Measurements from ENCODE around the gene MLXIP. TPM values are rescaled to one million over a fixed set of nuclear protein-coding genes. Genes with fewer than 3 reads are reported as not detected.

The MLXIP gene
- total and polyA plus RNA-seq, 9 donors: 23.2 to 111 (median 83.8) TPM

DNA sequence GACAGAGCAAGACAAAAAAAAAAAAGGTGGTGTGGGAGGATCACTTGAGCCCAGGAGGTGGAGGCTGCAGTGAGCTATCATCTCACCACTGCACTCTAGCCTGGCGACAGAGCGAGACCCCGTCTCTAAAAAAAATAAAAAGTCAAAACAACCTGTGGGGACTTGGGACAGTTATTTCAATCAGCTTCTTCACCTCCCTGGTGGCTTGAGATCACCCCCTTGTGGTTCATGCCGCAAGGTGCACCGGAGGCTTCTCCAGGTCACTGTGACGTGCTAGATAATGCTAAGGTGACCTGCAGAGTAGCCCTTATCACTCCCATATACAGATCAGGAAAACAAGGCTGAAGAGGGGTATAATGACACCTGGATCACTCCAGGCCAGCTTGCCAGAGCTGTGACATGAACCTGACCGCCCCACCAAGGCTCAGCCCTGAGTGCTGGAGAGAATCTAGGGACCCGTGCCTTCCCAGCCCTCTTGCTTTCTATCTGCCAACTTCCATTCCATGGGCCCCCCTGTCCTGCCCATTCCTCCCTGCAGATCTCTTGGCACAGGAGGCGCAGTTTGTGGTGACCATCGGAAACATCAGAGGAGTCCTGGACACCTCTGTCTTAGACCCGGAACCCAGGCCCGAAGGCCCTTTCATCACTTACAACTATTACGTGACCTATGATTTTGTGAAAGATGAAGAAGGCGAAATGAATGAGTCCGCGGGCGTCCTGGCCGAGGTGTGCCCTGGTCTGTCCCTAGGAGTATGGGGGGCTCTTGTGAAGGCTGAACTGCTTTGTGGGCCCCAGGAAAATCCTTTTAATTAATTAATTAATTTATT, 112.5 kb downstream of the MLXIP start:
- Histone ChIP-seq H3K4me1 (ENCODE audit: insufficient read depth) (no peaks in the 10 kb centered on the region), H3K27me3 (no peaks in the 10 kb centered on the region), H3K9me3 (no peaks in the 10 kb centered on the region), H3K4me3 (no peak overlapping the region), H3K36me3 (no peaks in the 10 kb centered on the region), H3K27ac (no peak overlapping the region)
- WGBS, 3 donors: 68 to 72% (median 70%) methylated on average over 18 of the region's 18 CpGs
- no peak for TF ChIP-seq POLR2A (IDR thresholded peaks at IDR 0.05)
- TF ChIP-seq, protein P1, sequence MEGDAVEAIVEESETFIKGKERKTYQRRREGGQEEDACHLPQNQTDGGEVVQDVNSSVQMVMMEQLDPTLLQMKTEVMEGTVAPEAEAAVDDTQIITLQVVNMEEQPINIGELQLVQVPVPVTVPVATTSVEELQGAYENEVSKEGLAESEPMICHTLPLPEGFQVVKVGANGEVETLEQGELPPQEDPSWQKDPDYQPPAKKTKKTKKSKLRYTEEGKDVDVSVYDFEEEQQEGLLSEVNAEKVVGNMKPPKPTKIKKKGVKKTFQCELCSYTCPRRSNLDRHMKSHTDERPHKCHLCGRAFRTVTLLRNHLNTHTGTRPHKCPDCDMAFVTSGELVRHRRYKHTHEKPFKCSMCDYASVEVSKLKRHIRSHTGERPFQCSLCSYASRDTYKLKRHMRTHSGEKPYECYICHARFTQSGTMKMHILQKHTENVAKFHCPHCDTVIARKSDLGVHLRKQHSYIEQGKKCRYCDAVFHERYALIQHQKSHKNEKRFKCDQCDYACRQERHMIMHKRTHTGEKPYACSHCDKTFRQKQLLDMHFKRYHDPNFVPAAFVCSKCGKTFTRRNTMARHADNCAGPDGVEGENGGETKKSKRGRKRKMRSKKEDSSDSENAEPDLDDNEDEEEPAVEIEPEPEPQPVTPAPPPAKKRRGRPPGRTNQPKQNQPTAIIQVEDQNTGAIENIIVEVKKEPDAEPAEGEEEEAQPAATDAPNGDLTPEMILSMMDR (IDR thresholded peaks at IDR 0.05): no peak
- TF ChIP-seq EP300 (IDR thresholded peaks at IDR 0.05): no peak
- intact Hi-C loops (cut with DNase I): no loop called here
- peak in 1 of 5 donors; percentile 33 for DNase-seq

DNA sequence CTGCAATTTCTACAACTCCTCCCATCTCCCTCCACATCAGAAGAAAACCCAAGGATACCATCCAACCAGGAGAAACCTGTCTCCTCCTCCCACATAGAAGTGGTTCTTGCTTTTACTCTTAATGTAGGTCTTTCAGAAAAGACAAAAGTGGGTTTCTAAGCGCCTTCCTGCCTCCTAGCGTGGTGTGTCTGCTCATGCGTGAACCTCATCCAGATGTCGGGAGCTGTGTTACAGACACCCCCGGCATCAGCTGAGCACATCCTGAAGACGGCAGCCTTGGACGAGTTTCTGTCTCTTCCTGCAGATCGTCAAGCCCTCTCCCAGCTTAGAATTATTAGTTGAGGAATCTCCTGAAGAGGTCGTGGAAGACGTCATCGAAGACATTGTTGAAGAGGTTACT, 113.9 kb downstream of the MLXIP start:
- no peak for DNase-seq
- intact Hi-C loops (cut with DNase I): no loop called here

DNA sequence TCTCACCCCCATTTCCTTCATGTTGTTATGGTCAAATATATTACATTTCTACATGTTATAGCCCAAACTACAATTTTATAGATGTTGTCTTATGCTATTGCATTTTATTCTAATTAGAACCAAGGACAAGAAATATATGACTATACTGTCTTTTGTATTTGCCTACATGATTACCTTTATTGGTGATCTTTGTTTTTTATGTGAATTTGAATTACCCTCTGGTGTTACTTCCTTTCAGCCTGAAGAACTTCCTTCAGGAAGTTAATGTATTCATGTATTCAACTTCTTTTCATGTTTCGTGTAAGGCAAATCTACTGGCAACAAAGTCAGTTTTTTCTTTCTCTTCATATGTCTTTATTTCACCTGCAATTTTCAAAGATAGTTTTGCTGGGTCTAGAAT, 116.2 kb downstream of the MLXIP start:
- Histone ChIP-seq H3K27me3 (no peaks in the 10 kb centered on the region), H3K27ac (no peak overlapping the region), H3K9me3 (no peaks in the 10 kb centered on the region), H3K36me3 (no peaks in the 10 kb centered on the region), H3K4me1 (ENCODE audit: insufficient read depth) (no peaks in the 10 kb centered on the region), H3K4me3 (no peak overlapping the region)
- no peak for DNase-seq
- WGBS, 3 donors: 87 to 93% (median 88%) methylated on average over 1 of the region's 1 CpG
- TF ChIP-seq EP300 (IDR thresholded peaks at IDR 0.05) (no peak), POLR2A (IDR thresholded peaks at IDR 0.05) (no peak)
- TF ChIP-seq, protein P1 (IDR thresholded peaks at IDR 0.05): no peak
- intact Hi-C loops (cut with DNase I): no loop called here

More for the DNA sequence above, 113.9 kb downstream of the MLXIP start:
- H3K9me3 ChIP-seq: no peaks in the 10 kb centered on the region
- H3K36me3 ChIP-seq: no peaks in the 10 kb centered on the region
- WGBS, 3 donors: 57 to 80% (median 69%) methylated on average over 11 of the region's 11 CpGs
- TF ChIP-seq, protein P1 (IDR thresholded peaks at IDR 0.05): no peak
- TF ChIP-seq POLR2A (IDR thresholded peaks at IDR 0.05): no peak
- TF ChIP-seq EP300 (IDR thresholded peaks at IDR 0.05): no peak
- no peak overlapping the region for H3K27ac ChIP-seq
- H3K4me1 ChIP-seq (ENCODE audit: insufficient read depth): no peaks in the 10 kb centered on the region
- H3K27me3 ChIP-seq: no peaks in the 10 kb centered on the region
- no peak overlapping the region for H3K4me3 ChIP-seq

DNA sequence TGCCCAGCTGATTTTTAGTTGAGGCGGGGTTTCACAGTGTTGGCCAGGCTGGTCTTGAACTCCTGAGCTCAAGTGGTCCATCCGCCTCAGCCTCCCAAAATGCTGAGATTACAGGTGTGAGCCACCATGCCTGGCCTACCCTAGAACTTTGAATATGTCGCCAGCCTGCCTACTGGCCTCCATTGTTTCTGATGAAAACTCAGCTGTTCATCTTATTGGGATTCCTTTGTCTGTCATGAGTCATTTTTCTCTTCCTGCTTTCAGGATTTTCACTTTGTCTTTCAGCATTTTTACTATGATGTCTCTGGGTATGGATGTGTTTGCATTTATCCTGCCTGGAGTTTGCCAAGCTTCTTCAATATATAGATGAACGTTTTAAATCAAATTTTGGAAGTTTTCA, 116.8 kb downstream of the MLXIP start:
- Histone ChIP-seq H3K4me3 (no peak overlapping the region), H3K27me3 (no peaks in the 10 kb centered on the region), H3K9me3 (no peaks in the 10 kb centered on the region), H3K36me3 (no peaks in the 10 kb centered on the region), H3K4me1 (ENCODE audit: insufficient read depth) (no peaks in the 10 kb centered on the region), H3K27ac (no peak overlapping the region)
- intact Hi-C loops (cut with DNase I): no loop called here
- TF ChIP-seq, protein P1 (IDR thresholded peaks at IDR 0.05): no peak
- TF ChIP-seq EP300 (IDR thresholded peaks at IDR 0.05) (no peak), POLR2A (IDR thresholded peaks at IDR 0.05) (no peak)
- no peak for DNase-seq
- WGBS, 3 donors: 91 to 96% (median 91%) methylated on average over 4 of the region's 4 CpGs

Other genes starting within 250 kb of the MLXIP start
- gene HPD, start 219.9 kb upstream of the MLXIP start, total RNA-seq: 1 to 10 TPM; 1.2 to 7.2 (median 4.4) TPM
- 1 to 10 TPM; 1.3 to 4.0 TPM for gene HPD, start 219.9 kb upstream of the MLXIP start, polyA plus RNA-seq
- 10 to 100 TPM; 24.4 to 57.0 (median 35.5) TPM for gene PSMD9, start 190.0 kb upstream of the MLXIP start, total RNA-seq
- gene PSMD9, start 190.0 kb upstream of the MLXIP start, polyA plus RNA-seq: 10 to 100 TPM; 25.6 to 58.7 TPM
- 10 to 100 TPM in 1 of 7 donors, 1 to 10 TPM in 6; 2.7 to 28.7 (median 8.2) TPM for gene CFAP251, start 160.2 kb upstream of the MLXIP start, total RNA-seq
- gene CFAP251, start 160.2 kb upstream of the MLXIP start, polyA plus RNA-seq: 1 to 10 TPM; 1.2 to 5.5 TPM
- gene BCL7A, start 56.9 kb upstream of the MLXIP start, total RNA-seq: 1 to 10 TPM; 4.4 to 9.1 (median 7.2) TPM
- gene BCL7A, start 56.9 kb upstream of the MLXIP start, polyA plus RNA-seq: 1 to 10 TPM; 5.0 to 6.4 TPM
- not detected for gene IL31, start 95.5 kb downstream of the MLXIP start, total RNA-seq
- not detected for gene IL31, start 95.5 kb downstream of the MLXIP start, polyA plus RNA-seq
- 10 to 100 TPM in 1 of 7 donors, 1 to 10 TPM in 4, under 1 TPM in 1, not detected in 1; 0.50 to 12.9 (median 1.3) TPM for gene LRRC43, start 104.4 kb downstream of the MLXIP start, total RNA-seq
- gene LRRC43, start 104.4 kb downstream of the MLXIP start, polyA plus RNA-seq: under 1 TPM; 0.47 to 0.56 TPM
- gene B3GNT4, start 125.0 kb downstream of the MLXIP start, total RNA-seq: under 1 TPM in 1 of 7 donors, not detected in 6; 0.15 TPM
- gene B3GNT4, start 125.0 kb downstream of the MLXIP start, polyA plus RNA-seq: under 1 TPM in 1 of 2 donors, not detected in 1; 0.42 TPM
- 10 to 100 TPM; 35.9 to 61.1 (median 40.2) TPM for gene DIABLO, start 147.3 kb downstream of the MLXIP start, total RNA-seq
- gene DIABLO, start 147.3 kb downstream of the MLXIP start, polyA plus RNA-seq: 10 to 100 TPM; 41.1 to 92.1 TPM
- 10 to 100 TPM; 11.9 to 15.7 (median 13.1) TPM for gene VPS33A, start 187.7 kb downstream of the MLXIP start, total RNA-seq
- 10 to 100 TPM in 1 of 2 donors, 1 to 10 TPM in 1; 9.4 to 22.5 TPM for gene VPS33A, start 187.7 kb downstream of the MLXIP start, polyA plus RNA-seq

Measured in ovary (tissue), 9 donors.